ENCODE measurements around the gene PARD3B.

GRCh38 chr2:205290299-205290698 lies 745.0 kb downstream of the PARD3B start:
- TF ChIP-seq EZH2 (IDR thresholded peaks at IDR 0.05; ENCODE audit: low read length, missing control alignments) (no peak), CTCF (conservative IDR thresholded peaks at IDR 0.05 in 1 of 2, IDR thresholded peaks at IDR 0.05 in 1 of 2; ENCODE audit: low read depth in 1 of 2, low read length in 2 of 2) (no peak)

Data from fibroblast of lung (primary cell).